ENCODE data around the gene MCM9. TPM values are rescaled to one million over a fixed set of nuclear protein-coding genes. Genes with fewer than 3 reads are reported as not detected.
"Not testable (repeated sequence)": the region's sequence is repeated elsewhere in the genome, so short reads cannot be mapped to it uniquely, and the experiment has no call there.

MCM9 gene
- total RNA-seq, 6 experiments from 2014 or later, result 4.3 to 7.6 (median 6.9) TPM

DNA sequence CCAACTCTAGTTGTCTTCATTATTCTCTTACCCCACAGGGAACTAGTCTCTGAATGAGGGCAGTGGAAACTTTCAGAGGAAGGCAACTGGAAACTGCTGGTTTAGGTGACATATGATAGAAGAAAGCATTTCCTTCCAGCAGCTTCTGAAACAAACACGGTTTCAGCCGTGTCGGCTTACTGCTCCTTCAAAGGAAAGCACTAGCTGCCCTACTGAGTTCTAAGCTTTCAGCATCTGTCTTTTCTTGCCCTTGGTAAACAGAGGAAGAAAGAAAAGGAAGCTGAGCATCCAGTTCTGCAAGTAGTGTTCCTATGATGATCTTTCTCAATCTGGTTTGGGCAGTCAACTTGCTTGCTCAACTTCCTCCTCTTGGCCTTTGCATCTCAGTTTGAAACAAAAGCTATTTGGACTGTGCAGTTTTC lies 166.0 kb downstream of the MCM9 start:
- 48% methylated on average over 3 of the region's 3 CpGs for WGBS (ENCODE audit: insufficient coverage, low coverage, low lambda C conversion rate, missing lambda C conversion rate)
- ATAC-seq, result peak; percentile 40 to 71 (median 50)
- DNase-seq, result no peak

DNA sequence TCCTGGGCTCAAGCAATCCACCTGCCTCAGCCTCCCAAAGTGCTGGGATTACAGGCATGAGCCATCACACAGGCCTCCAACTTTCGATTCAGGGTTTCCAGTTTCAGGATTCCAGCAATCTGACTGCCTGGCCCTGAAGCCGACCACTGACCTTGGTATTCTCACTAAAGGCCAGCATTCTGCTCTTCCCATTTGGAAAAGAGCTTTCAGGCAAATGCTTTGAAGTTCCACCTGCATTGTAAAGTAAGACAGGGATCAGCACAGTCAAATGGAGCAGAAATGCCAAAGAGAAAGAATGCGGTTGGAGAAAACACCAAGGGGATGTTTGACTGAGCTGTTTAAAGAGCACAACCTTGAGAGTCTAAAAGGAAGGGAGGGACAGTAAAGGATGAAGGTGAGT lies 166.5 kb downstream of the MCM9 start:
- ATAC-seq, result no peak
- TF ChIP-seq POLR2A (IDR thresholded peaks at IDR 0.05), result no peak
- TF ChIP-seq, protein P1, sequence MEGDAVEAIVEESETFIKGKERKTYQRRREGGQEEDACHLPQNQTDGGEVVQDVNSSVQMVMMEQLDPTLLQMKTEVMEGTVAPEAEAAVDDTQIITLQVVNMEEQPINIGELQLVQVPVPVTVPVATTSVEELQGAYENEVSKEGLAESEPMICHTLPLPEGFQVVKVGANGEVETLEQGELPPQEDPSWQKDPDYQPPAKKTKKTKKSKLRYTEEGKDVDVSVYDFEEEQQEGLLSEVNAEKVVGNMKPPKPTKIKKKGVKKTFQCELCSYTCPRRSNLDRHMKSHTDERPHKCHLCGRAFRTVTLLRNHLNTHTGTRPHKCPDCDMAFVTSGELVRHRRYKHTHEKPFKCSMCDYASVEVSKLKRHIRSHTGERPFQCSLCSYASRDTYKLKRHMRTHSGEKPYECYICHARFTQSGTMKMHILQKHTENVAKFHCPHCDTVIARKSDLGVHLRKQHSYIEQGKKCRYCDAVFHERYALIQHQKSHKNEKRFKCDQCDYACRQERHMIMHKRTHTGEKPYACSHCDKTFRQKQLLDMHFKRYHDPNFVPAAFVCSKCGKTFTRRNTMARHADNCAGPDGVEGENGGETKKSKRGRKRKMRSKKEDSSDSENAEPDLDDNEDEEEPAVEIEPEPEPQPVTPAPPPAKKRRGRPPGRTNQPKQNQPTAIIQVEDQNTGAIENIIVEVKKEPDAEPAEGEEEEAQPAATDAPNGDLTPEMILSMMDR (IDR thresholded peaks at IDR 0.05), result no peak
- H3K4me1 ChIP-seq, result peaks cover 0 to 10% (median 0%) of the 10 kb centered on the region in 4 donors
- H3K36me3 ChIP-seq, result no peaks in the 10 kb centered on the region
- H3K4me3 ChIP-seq, result no peak overlapping the region
- DNase-seq, result no peak
- H3K27ac ChIP-seq, result peak overlapping the region in 2 of 3 donors; percentile 21 to 28
- H3K9me3 ChIP-seq, result no peaks in the 10 kb centered on the region
- no peaks in the 10 kb centered on the region for H3K27me3 ChIP-seq
- WGBS (ENCODE audit: insufficient coverage, low coverage, low lambda C conversion rate, missing lambda C conversion rate), result 92% methylated on average over 3 of the region's 3 CpGs
- intact Hi-C loops (cut with DNase I), result no loop called here

More for the DNA sequence above, 166.0 kb downstream of the MCM9 start:
- Histone ChIP-seq H3K4me3 (no peak overlapping the region), H3K27ac (peak overlapping the region in 1 of 3 donors; percentile 21), H3K4me1 (peaks cover 0 to 10% (median 0%) of the 10 kb centered on the region in 4 donors), H3K36me3 (no peaks in the 10 kb centered on the region), H3K9me3 (no peaks in the 10 kb centered on the region), H3K27me3 (no peaks in the 10 kb centered on the region)
- TF ChIP-seq, protein P1 (IDR thresholded peaks at IDR 0.05), result no peak
- TF ChIP-seq POLR2A (IDR thresholded peaks at IDR 0.05), result no peak
- intact Hi-C loops (cut with DNase I), result no loop called here

DNA sequence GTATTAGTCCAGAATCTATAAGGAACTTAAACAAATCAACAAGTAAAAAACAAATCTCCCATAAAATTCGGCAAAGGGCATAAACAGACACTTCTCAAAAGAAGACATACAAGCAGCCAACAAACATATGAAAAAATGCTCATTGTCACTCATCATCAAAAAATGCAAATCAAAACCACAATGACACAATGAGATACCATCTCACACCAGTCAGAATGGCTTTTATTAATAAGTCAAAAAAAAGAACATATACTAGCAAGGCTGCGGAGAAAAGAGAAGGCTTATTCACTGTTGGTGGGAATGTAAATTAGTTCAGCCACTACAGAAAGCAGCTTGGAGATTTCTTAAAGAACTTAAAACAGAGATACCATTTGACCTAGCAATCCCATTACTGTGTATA lies 169.6 kb downstream of the MCM9 start:
- H3K9me3 ChIP-seq; ATAC-seq; DNase-seq; intact Hi-C loops (cut with DNase I); H3K4me3 ChIP-seq; H3K27me3 ChIP-seq; H3K27ac ChIP-seq; H3K4me1 ChIP-seq; H3K36me3 ChIP-seq: not testable (repeated sequence)
- 82% methylated on average over 2 of the region's 2 CpGs for WGBS (ENCODE audit: insufficient coverage, low coverage, low lambda C conversion rate, missing lambda C conversion rate)

DNA sequence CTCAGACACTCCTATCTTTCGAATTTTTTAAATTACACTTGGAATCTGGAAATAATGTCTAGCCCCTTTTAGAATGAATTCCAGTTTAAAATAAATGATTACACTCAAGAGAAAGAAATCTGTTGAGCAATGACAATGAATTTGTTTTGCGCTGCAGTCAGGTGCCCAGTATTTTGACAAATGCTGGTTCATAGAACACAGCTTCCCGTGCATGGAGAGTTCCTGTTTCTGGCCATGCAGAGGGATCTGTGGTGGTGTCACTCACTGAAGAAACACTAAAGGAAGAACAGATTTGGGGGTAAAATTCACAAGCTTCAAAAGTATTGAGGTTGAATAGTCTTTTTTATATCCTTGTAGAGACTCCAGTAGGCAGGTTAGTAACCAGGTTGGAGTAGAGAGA lies 170.2 kb downstream of the MCM9 start:
- H3K9me3 ChIP-seq, result no peaks in the 10 kb centered on the region
- H3K27ac ChIP-seq, result no peak overlapping the region
- no peaks in the 10 kb centered on the region for H3K36me3 ChIP-seq
- ATAC-seq, result peak in 3 of 4 donors; percentile 41 to 66 (median 61)
- TF ChIP-seq, protein P1 (IDR thresholded peaks at IDR 0.05), result no peak
- TF ChIP-seq POLR2A (IDR thresholded peaks at IDR 0.05), result no peak
- no peak overlapping the region for H3K4me3 ChIP-seq
- WGBS (ENCODE audit: insufficient coverage, low coverage, low lambda C conversion rate, missing lambda C conversion rate), result 31% methylated on average over 3 of the region's 3 CpGs
- no peak for DNase-seq
- intact Hi-C loops (cut with DNase I), result no loop called here
- H3K4me1 ChIP-seq, result no peaks in the 10 kb centered on the region
- H3K27me3 ChIP-seq, result no peaks in the 10 kb centered on the region

Other genes with a start within 250 kb of the MCM9 start
- 10 to 100 TPM in 2 of 6 experiments, 1 to 10 TPM in 4; 5.8 to 15.3 (median 8.3) TPM for gene ASF1A, start 41.0 kb downstream of the MCM9 start, total RNA-seq
- 1 to 10 TPM; 2.5 to 5.0 (median 3.2) TPM for gene FAM184A, start 143.5 kb upstream of the MCM9 start, total RNA-seq

All from right lobe of liver (tissue), 6 donors.